Progenitor cell of endocrine pancreas (in vitro differentiated cells): ENCODE data around the gene MTRR. TPM values are rescaled to one million over a fixed set of nuclear protein-coding genes. Genes with fewer than 3 reads are reported as not detected.

Source experiments
- DNase-seq: peaks from one replicate; pipeline ENCODE4 v3.0.0; 2021; ENCODE audit warnings: low spot score; ENCODE audit not compliant: unreplicated experiment
- H3K27ac Mint-ChIP-seq: 2 replicates; pipeline ENCODE4 v1.8.0; 2021; ENCODE audit warnings: mild to moderate bottlenecking, moderate library complexity, mixed read lengths
- H3K27me3 Mint-ChIP-seq: 2 replicates; pipeline ENCODE4 v1.8.0; 2021; ENCODE audit warnings: mixed read lengths
- H3K36me3 Mint-ChIP-seq: 2 replicates; pipeline ENCODE4 v1.8.0; 2022; ENCODE audit warnings: mixed read lengths; ENCODE audit not compliant: insufficient read depth
- H3K4me1 Mint-ChIP-seq: 2 replicates; pipeline ENCODE4 v1.8.0; 2021; ENCODE audit warnings: low read depth, mixed read lengths
- H3K4me3 Mint-ChIP-seq: 2 replicates; pipeline ENCODE4 v1.8.0; 2021; ENCODE audit warnings: low read depth, mild to moderate bottlenecking, moderate library complexity, mixed read lengths
- H3K9me3 Mint-ChIP-seq: 2 replicates; pipeline ENCODE4 v1.8.0; 2021; ENCODE audit warnings: low read depth, mixed read lengths
- CTCF ChIP-seq: fragments of 200-600 bp; sonication (generic); IDR thresholded peaks from one replicate; pipeline ENCODE4 v1.5.0; 2021; ENCODE audit warnings: antibody characterized with exemption, mild to moderate bottlenecking; ENCODE audit not compliant: unreplicated experiment
- total RNA-seq: library from RNA; stranded (reverse); gene quantifications from 2 replicates; pipeline ENCODE4 v1.2.1, GENCODE V29; 2021

Gene MTRR
- total RNA-seq, 1 donor from 2014 or later = 49.3 TPM

- Mint-ChIP-seq H3K27ac (no peak overlapping the region), H3K4me3 (no peak overlapping the region), H3K27me3 (no peaks in the 10 kb centered on the region), H3K4me1 (no peaks in the 10 kb centered on the region), H3K9me3 (peaks cover 4% of the 10 kb centered on the region), H3K36me3 (peaks cover 55% of the 10 kb centered on the region)
- no peak for DNase-seq
- TF ChIP-seq CTCF = no peak
Observed at GRCh38 chr5:7902201-7902600, 33.3 kb downstream of the MTRR start.

- no peak for TF ChIP-seq CTCF
- DNase-seq = no peak
- H3K4me1 Mint-ChIP-seq = no peaks in the 10 kb centered on the region
- peaks cover 9% of the 10 kb centered on the region for H3K9me3 Mint-ChIP-seq
- H3K27ac Mint-ChIP-seq = no peak overlapping the region
- no peaks in the 10 kb centered on the region for H3K27me3 Mint-ChIP-seq
- H3K4me3 Mint-ChIP-seq = no peak overlapping the region
- H3K36me3 Mint-ChIP-seq = peaks cover 59% of the 10 kb centered on the region
Observed at GRCh38 chr5:7902666-7903625, 34.0 kb downstream of the MTRR start.

GRCh38 chr5:7904170-7904569 lies 35.2 kb downstream of the MTRR start:
- Mint-ChIP-seq H3K27ac (peak overlapping the region; percentile 6), H3K27me3 (no peaks in the 10 kb centered on the region), H3K4me3 (no peak overlapping the region), H3K4me1 (no peaks in the 10 kb centered on the region), H3K36me3 (peaks cover 59% of the 10 kb centered on the region), H3K9me3 (peaks cover 20% of the 10 kb centered on the region)
- no peak for DNase-seq
- TF ChIP-seq CTCF = no peak

- H3K36me3 Mint-ChIP-seq = peaks cover 61% of the 10 kb centered on the region
- no peak for DNase-seq
- H3K4me1 Mint-ChIP-seq = no peaks in the 10 kb centered on the region
- H3K27me3 Mint-ChIP-seq = no peaks in the 10 kb centered on the region
- peaks cover 28% of the 10 kb centered on the region for H3K9me3 Mint-ChIP-seq
- no peak overlapping the region for H3K27ac Mint-ChIP-seq
- H3K4me3 Mint-ChIP-seq = no peak overlapping the region
- TF ChIP-seq CTCF = no peak
Observed at GRCh38 chr5:7907612-7908011, 38.7 kb downstream of the MTRR start.

GRCh38 chr5:7908317-7908716 lies 39.4 kb downstream of the MTRR start:
- Mint-ChIP-seq H3K9me3 (peaks cover 33% of the 10 kb centered on the region), H3K27me3 (no peaks in the 10 kb centered on the region), H3K4me3 (no peak overlapping the region), H3K36me3 (peaks cover 60% of the 10 kb centered on the region), H3K4me1 (no peaks in the 10 kb centered on the region), H3K27ac (no peak overlapping the region)
- TF ChIP-seq CTCF = no peak
- DNase-seq = no peak
